GM12891 (cell line): ENCODE data around the gene ALCAM.
"Not testable (repeated sequence)": the region's sequence is repeated elsewhere in the genome, so short reads cannot be mapped to it uniquely, and the experiment has no call there.

ENCODE experiments used
- DNase-seq: peaks from one replicate; pipeline ENCODE4 v3.0.0; 2011; ENCODE audit warnings: low spot score; ENCODE audit not compliant: insufficient read length
- FAIRE-seq: peaks from 2 replicates; lab custom pipeline; 2011; peaks lifted over from hg19 to GRCh38; lab: Jason Lieb, UNC
- PAX5 ChIP-seq: IDR thresholded peaks from 2 replicates; pipeline ENCODE4 v1.6.1; 2011; ENCODE audit warnings: low read length, moderate library complexity, mild to moderate bottlenecking; ENCODE audit not compliant: insufficient read depth, severe bottlenecking
- POLR2A ChIP-seq: IDR thresholded peaks from 2 replicates; pipeline ENCODE4 v1.6.1; 2011; ENCODE audit warnings: low read depth, low read length, control low read depth
- POLR2AphosphoS5 ChIP-seq: IDR thresholded peaks from 2 replicates; pipeline ENCODE4 v1.6.1; 2011; ENCODE audit warnings: low read depth, low read length, control low read depth
- POU2F2 ChIP-seq: IDR thresholded peaks from 2 replicates; pipeline ENCODE4 v1.6.1; 2011; ENCODE audit warnings: low read depth, mild to moderate bottlenecking, control low read depth, low read length, moderate library complexity
- SPI1 ChIP-seq: IDR thresholded peaks from 2 replicates; pipeline ENCODE4 v1.6.1; 2011; ENCODE audit warnings: low read depth, low read length, control low read depth
- TAF1 ChIP-seq: IDR thresholded peaks from 2 replicates; pipeline ENCODE4 v1.6.1; 2011; ENCODE audit warnings: low read depth, low read length, control low read depth

Gene ALCAM

DNA sequence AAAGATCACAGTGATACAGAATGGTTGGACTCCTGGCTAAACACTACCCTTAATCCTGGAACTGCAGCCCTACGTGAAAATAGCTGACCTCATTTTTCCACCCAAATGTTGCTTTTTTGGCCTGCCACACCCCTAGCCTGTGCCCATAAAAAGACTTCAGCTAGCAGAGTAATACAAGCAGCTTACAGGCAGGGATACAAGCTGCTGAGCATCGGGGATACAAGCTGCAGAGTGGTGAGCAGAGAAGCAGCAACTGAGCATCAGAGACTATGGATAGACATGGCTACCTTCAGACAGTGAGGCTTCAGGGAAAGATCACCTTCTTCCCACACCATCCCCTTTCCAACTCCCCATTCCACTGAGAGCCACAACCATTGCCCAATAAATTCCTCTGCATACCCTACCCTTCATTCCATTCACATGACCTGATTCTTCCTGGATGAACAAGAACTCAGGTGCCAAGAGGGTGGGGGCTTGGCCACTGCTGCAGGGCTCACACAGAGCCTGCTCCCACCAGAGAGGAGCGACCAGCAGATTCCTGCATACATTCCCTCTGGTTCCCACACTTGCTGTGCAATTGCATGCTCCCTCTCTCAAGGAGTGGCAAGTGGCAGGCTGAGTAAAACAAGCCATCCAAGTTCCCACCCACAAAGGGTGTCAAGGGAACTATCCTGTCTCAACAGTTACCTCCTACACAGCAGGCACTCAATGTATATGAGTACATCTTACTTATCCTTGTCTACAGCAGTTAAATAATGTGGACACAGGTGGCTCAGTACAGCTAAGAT, 217.5 kb downstream of the ALCAM start:
- FAIRE-seq = no peak
- DNase-seq = no peak
- TF ChIP-seq PAX5 (no peak), POU2F2 (no peak), POLR2AphosphoS5 (no peak), POLR2A (no peak), TAF1 (no peak), SPI1 (no peak)

DNA sequence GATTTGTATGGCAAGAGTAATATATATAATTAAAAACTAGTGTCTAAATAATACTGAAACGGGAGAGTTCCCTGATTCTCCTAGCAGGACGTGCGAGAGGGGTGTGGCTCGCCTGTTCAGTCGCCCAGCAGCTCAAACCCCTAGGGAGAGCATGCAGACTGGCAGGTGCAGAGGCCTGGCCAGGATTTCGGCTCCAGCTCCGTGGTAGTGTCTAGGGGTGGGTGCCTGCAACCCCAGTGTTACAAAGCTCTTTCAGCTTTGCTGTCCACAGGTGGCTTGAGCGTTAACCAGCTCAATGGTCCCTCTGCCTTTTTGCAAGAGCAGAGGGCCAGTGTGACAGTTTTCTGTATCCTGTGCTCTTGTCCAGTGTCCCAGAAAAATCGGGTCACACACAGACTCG, 226.6 kb downstream of the ALCAM start:
- TF ChIP-seq POU2F2 (no peak), POLR2AphosphoS5 (no peak), PAX5 (no peak), SPI1 (no peak), POLR2A (no peak), TAF1 (no peak)
- FAIRE-seq (no peak), DNase-seq (no peak)

DNA sequence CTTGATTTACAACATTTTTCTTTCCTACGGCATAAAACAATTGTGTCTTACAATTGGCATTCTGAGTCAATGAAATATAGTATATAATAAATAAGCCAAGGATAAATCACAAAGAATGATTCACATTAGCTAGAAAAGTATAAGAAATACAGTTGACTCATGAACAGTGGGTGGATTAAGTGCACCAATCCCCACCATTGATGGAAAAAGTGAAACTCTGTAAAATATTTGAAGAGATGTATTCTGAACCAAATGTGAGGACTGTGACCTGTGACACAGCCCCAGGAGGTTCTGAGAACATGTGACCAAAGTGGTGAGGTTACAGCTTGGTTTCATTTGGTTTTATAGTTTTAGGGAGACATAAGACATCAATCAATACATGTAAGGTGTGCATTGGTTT, 227.5 kb downstream of the ALCAM start:
- DNase-seq (no peak), FAIRE-seq (no peak)
- no peak for TF ChIP-seq POLR2AphosphoS5
- no peak for TF ChIP-seq POLR2A
- no peak for TF ChIP-seq PAX5
- no peak for TF ChIP-seq POU2F2
- no peak for TF ChIP-seq TAF1
- no peak for TF ChIP-seq SPI1

DNA sequence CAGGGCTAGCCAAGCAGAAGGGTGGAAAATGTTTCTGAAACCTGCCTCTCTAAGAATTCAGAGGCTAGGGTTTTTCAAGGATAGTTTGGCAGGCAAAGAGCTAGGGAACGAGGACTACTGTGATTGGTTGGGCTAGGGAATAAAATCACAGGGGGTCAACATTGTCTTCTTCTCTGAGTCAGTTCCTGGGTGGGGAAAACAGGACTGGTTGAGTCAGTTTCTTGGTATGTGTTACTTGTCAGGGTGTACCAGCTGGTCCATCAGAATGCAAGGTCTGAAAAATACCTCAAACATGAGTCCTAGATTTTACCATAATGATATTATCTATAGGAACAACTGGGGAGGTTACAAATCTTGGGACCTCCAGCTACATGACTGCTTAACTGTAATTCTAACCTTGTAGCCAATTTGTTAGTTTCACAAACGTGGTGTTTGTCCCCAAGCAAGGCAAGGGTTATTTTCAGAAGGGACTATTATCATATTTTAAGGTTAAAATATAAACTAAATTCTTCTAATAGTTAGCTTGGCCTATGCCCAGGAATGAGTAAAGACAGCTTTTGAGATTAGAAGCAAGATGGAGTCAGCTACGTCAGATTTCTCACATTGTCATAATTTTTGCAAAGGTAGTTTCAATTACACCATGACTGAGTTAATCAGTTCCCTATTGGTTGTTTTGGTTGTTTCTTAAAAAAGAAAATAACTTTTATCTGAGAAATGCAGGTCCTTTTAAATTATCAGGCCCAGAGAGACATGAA, 231.5 kb downstream of the ALCAM start:
- no peak for DNase-seq
- no peak for TF ChIP-seq POLR2AphosphoS5
- TF ChIP-seq POU2F2 = no peak
- no peak for TF ChIP-seq PAX5
- TF ChIP-seq TAF1 = no peak
- no peak for TF ChIP-seq POLR2A
- no peak for TF ChIP-seq SPI1
- no peak for FAIRE-seq

DNA sequence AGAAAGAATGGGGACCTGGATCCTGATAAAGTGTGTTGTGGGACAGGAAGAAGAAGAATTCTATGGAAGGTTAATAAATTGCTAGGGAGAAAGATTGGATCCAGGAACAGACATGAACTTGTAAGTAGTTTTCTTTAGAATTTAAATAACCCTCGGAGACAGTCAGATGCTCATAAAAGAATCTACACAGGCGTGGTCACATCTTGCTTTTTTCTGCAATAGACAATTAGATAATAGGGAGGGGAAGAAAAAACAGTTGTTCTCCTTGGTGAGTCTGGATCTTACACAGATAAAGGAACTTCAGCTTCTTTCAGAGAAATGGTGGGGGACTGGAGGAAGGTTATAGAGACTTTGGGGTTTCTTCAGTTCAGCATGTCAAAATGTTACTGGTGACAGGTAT, 232.6 kb downstream of the ALCAM start:
- TF ChIP-seq POU2F2 (no peak), POLR2AphosphoS5 (no peak), PAX5 (no peak), POLR2A (no peak), SPI1 (no peak), TAF1 (no peak)
- no peak for FAIRE-seq

DNA sequence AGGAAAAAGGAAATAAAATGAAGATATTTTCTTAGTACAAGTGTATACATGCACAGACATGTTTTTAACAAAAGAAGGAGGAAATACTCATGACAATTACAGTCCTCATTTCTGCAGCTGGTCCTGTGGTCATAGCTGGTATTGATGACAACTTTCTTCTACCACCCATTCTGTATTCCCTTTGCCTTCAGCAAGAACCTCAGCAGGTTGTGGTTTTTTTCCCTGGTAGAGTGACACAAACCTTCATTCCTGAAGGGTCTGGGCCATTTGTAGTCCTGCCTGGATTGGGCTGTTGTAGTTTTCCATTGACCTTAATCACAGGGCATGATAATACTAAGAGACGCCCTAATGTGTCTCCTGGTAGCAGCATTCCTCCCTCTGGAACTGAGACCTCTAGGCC, 235.0 kb downstream of the ALCAM start:
- not testable (repeated sequence) for FAIRE-seq, DNase-seq

More for the DNA sequence above, 232.6 kb downstream of the ALCAM start:
- DNase-seq = no peak

DNA sequence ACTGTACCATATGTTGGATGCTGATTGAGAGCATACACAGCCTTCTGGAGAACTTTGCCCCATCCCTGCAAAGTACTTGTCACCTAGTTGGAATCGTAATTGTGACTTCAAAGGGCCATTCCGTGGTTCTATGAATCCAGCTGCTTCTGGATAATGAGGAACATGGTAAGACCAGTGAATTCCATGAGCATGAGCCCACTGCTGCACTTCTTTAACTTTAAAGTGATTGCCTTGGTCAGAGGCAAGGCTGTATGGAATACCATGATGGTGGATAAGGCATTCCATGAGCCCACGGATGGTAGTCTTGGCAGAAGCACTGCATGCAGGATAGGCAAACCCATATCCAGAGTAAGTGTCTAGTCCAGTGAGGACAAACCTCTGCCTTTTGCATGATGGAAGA, 235.6 kb downstream of the ALCAM start:
- not testable (repeated sequence) for FAIRE-seq, DNase-seq

DNA sequence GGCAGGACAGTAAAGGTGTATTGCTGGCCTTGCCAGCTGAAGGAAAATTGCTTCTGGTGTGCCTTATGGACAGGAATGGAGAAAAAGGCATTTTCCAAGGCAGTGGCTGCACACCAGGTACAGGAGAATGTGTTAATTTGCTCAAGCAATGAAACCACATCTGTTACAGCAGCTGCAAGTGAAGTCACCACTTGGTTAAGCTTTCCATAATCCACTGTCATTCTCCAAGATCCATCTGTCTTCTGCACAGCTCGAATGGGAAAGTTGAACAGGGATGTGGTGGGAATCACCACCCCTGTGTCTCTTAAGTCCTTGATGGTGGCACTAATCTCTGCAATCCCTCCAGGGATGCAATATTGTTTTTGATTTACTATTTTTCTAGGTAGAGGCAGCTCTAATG, 236.8 kb downstream of the ALCAM start:
- DNase-seq, FAIRE-seq: not testable (repeated sequence)

DNA sequence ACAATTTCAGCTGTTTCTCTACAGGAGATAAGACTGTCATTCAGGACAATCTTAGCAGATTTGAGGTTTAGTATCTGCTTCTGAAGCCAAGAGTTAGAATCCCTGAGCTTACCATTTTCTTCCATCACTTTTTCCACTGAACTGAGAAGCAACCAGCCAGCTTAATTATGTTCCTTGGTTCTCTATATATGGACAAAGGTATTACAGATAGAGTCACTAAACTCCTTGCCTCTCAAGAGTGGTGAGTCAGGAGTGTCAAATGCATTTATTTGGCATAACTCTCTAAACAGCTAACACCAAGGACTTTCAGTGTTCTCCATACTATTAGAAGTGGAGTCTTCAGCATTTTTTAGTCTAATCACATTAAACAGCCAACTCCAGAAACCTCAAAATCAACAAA, 239.3 kb downstream of the ALCAM start:
- TF ChIP-seq POLR2AphosphoS5 = no peak
- TF ChIP-seq TAF1 = no peak
- TF ChIP-seq PAX5 = no peak
- no peak for TF ChIP-seq POU2F2
- TF ChIP-seq POLR2A = no peak
- TF ChIP-seq SPI1 = no peak
- DNase-seq = no peak
- FAIRE-seq = no peak

DNA sequence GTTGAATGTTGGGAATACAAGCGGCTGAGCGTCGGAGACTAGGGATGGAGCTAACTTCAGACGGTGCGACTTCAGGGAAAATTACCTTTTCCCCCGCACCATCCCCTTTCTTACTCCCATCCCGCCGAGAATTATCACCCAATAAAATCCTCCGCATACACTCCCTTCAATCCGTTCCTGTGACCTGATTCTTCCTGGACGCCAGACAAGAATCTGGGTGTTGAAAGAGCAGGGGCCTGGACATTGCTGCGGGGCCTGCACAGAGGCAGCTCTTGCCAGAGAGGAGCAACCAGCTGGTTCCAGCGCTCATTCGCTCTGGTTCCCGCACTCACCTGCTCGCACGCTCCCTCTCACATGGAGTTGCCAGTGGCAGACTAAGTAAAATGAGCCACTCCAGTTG, 241.9 kb downstream of the ALCAM start:
- DNase-seq = no peak
- TF ChIP-seq PAX5 (no peak), TAF1 (no peak), SPI1 (no peak), POLR2A (no peak), POLR2AphosphoS5 (no peak), POU2F2 (no peak)
- no peak for FAIRE-seq
